GM12878 (cell line): ENCODE data around the gene KCNS3. TPM values are rescaled to one million over a fixed set of nuclear protein-coding genes. Genes with fewer than 3 reads are reported as not detected.

Experiments used
- ATAC-seq: fragments of 200-7000 bp; cut with Tn5 transposase; 3 replicates; pipeline ENCODE4 v1.9.1; 2020; ENCODE audit warnings: mild to moderate bottlenecking, moderate library complexity
- BruUV-seq: library from RNA; stranded (reverse); fragments of 400-500 nt; replicated peaks from 2 replicates; lab custom pipeline; 2021; lab: Mats Ljungman, UMichigan
- CTCF ChIA-PET: fragments of 300-600 bp; sonication (Branson Sonifier 250); formaldehyde crosslinking; extraction: SDS; loops from one replicate; lab custom pipeline; 2021; ENCODE audit warnings: inconsistent platforms; lab: Yijun Ruan, JAX
- POLR2A ChIA-PET: fragments of 350-600 bp; formaldehyde crosslinking; extraction: SDS; loops from one replicate; lab custom pipeline; 2021; ENCODE audit warnings: inconsistent platforms; lab: Charles Lee
- RAD21 ChIA-PET: fragments of 300-600 bp; sonication (Branson Sonifier 250); formaldehyde crosslinking; loops from one replicate; lab custom pipeline; 2023; ENCODE audit warnings: antibody characterized with exemption; ENCODE audit not compliant: unreplicated experiment; lab: Charles Lee
- SMC1A ChIA-PET: fragments of 300-600 bp; sonication (Branson Sonifier 250); formaldehyde crosslinking; loops from one replicate; lab custom pipeline; 2023; ENCODE audit not compliant: unreplicated experiment, uncharacterized antibody; lab: Charles Lee
- DNase-seq: peaks from one replicate; pipeline ENCODE4 v3.0.0-alpha.2; 2011; ENCODE audit warnings: low read depth, low spot score
- FAIRE-seq: peaks from 3 replicates; lab custom pipeline; 2011; peaks lifted over from hg19 to GRCh38; lab: Jason Lieb, UNC
- H2AFZ ChIP-seq: 2 replicates; pipeline ENCODE4 v1.6.0; 2011; ENCODE audit warnings: low read depth, low read length, control low read depth; ENCODE audit not compliant: control insufficient read depth
- H3K27ac ChIP-seq: 2 replicates; pipeline ENCODE4 v1.5.1; 2011; ENCODE audit warnings: control low read depth; ENCODE audit not compliant: control insufficient read depth, insufficient read depth
- H3K27me3 ChIP-seq, 2 experiments: replicated peaks in 1 of 2; 2 replicates each; pipeline versions ENCODE4 v1.6.0 to v1.6.1; 2011; ENCODE audit warnings: low read length in 1 of 2; ENCODE audit not compliant: control insufficient read depth in 2 of 2, insufficient read depth in 2 of 2
- H3K36me3 ChIP-seq, 2 experiments: 2 replicates each; pipeline ENCODE4 v1.5.1; 2011; ENCODE audit warnings: low read length in 1 of 2; ENCODE audit not compliant: control insufficient read depth in 2 of 2, insufficient read depth in 2 of 2
- H3K4me1 ChIP-seq: 2 replicates; pipeline ENCODE4 v1.6.1; 2011; ENCODE audit warnings: mild to moderate bottlenecking, low read length, moderate library complexity, mixed read lengths; ENCODE audit not compliant: control insufficient read depth, insufficient read depth
- H3K4me2 ChIP-seq: 2 replicates; pipeline ENCODE4 v1.6.0; 2011; ENCODE audit warnings: control low read depth; ENCODE audit not compliant: control insufficient read depth, insufficient read depth
- H3K4me3 ChIP-seq: fragments of 200-600 bp; sonication (generic); 2 replicates; pipeline ENCODE4 v1.5.1; 2016
- H3K79me2 ChIP-seq: 2 replicates; pipeline ENCODE4 v1.6.0; 2011; ENCODE audit warnings: low read length; ENCODE audit not compliant: control insufficient read depth, insufficient read depth
- H3K9ac ChIP-seq: 2 replicates; pipeline ENCODE4 v1.8.0; 2011; ENCODE audit warnings: low read length, control low read depth, mixed read lengths; ENCODE audit not compliant: control insufficient read depth, insufficient read depth
- H3K9me3 ChIP-seq: replicated peaks from 3 replicates; pipeline ENCODE4 v1.5.1; 2011; ENCODE audit warnings: mild to moderate bottlenecking, low read length; ENCODE audit not compliant: control insufficient read depth, insufficient read depth
- H4K20me1 ChIP-seq: 2 replicates; pipeline ENCODE4 v1.6.0; 2011; ENCODE audit not compliant: control insufficient read depth, insufficient read depth
- CUX1 ChIP-seq: IDR thresholded peaks from 2 replicates; pipeline ENCODE4 v1.6.1; 2012; ENCODE audit warnings: improper control_type of control experiment, low read depth, low read length; ENCODE audit not compliant: insufficient replicate concordance
- FOXM1 ChIP-seq: IDR thresholded peaks from 2 replicates; pipeline ENCODE4 v1.6.1; 2012; ENCODE audit warnings: low read depth, mild to moderate bottlenecking, inconsistent platforms, low read length, moderate library complexity
- HDAC6 ChIP-seq: fragments of 200-600 bp; sonication (generic); IDR thresholded peaks from one replicate; pipeline ENCODE4 v1.8.0; 2017; ENCODE audit warnings: antibody characterized with exemption; ENCODE audit not compliant: unreplicated experiment
- JUND ChIP-seq: IDR thresholded peaks from 2 replicates; pipeline ENCODE4 v1.6.1; 2012; ENCODE audit warnings: low read depth, mild to moderate bottlenecking, low read length, improper control_type of control experiment, moderate library complexity
- KDM1A ChIP-seq: fragments of 200-600 bp; sonication (generic); IDR thresholded peaks from 2 replicates; pipeline ENCODE4 v1.6.1; 2016; ENCODE audit warnings: borderline replicate concordance
- MTA3 ChIP-seq: IDR thresholded peaks from 2 replicates; pipeline ENCODE4 v1.6.1; 2012; ENCODE audit warnings: low read length, inconsistent platforms, borderline replicate concordance
- NR2F1 ChIP-seq: fragments of 450-650 bp; conservative IDR thresholded peaks from 2 replicates; pipeline ENCODE4 v1.6.1; 2017; ENCODE audit warnings: mild to moderate bottlenecking
- NRF1 ChIP-seq: conservative IDR thresholded peaks from 2 replicates; pipeline ENCODE4 v1.6.1; 2011; ENCODE audit warnings: mild to moderate bottlenecking, low read depth, low read length, improper control_type of control experiment
- POLR2AphosphoS5 ChIP-seq: IDR thresholded peaks from 2 replicates; pipeline ENCODE4 v1.6.1; 2011; ENCODE audit warnings: mild to moderate bottlenecking, low read length, inconsistent platforms
- TAF1 ChIP-seq: IDR thresholded peaks from 2 replicates; pipeline ENCODE4 v1.6.1; 2011; ENCODE audit warnings: mild to moderate bottlenecking, low read depth, low read length, borderline replicate concordance
- ZBED1 ChIP-seq: IDR thresholded peaks from 2 replicates; pipeline ENCODE4 v1.6.1; 2016; ENCODE audit warnings: borderline replicate concordance
- ZNF207 ChIP-seq: fragments of 450-650 bp; IDR thresholded peaks from 2 replicates; pipeline ENCODE4 v1.6.1; 2014; ENCODE audit warnings: antibody characterized with exemption, mild to moderate bottlenecking, borderline replicate concordance
- ZNF384 ChIP-seq: IDR thresholded peaks from 2 replicates; pipeline ENCODE4 v1.6.1; 2012; ENCODE audit warnings: low read depth, mild to moderate bottlenecking, low read length, improper control_type of control experiment, borderline replicate concordance
- WGBS: methylation state at CpG from one replicate; pipeline ENCODE4 v1.1.6; 2016; ENCODE audit warnings: low lambda C conversion rate; ENCODE audit not compliant: insufficient replicate concordance, insufficient coverage; ENCODE audit errors: missing lambda C conversion rate; 5-methylcytosine and 5-hydroxymethylcytosine counted together
- in situ Hi-C: fragments of 300-500 bp; cut with MboI; formaldehyde crosslinking; loops from 9 replicates; pipeline ENCODE4 v1.14.3; 2018; ENCODE audit warnings: mixed read lengths
- intact Hi-C: fragments of 100-400 bp; cut with micrococcal nuclease; formaldehyde crosslinking; loops from one replicate; pipeline ENCODE4 v1.14.2; 2022; ENCODE audit not compliant: unreplicated experiment
- polyA plus RNA-seq, 11 experiments: library from polyadenylated mRNA; depleted of rRNA in 4 of 11; unstranded in 6 of 11; stranded (reverse) in 5 of 11; fragments of >200 nt; fragmentation: Nextera tagmentation in 4 of 11; fragmentation: Illumina TruSeq in 1 of 11; extraction: Ambion mirVana in 4 of 11; extraction: Trizol in 1 of 11; gene quantifications; 1 replicate in 1 of 11; 2 replicates in 10 of 11; pipeline versions ENCODE4 v1.2.1 to v1.2.3, GENCODE V29; 2011 to 2016; ENCODE audit warnings: inconsistent platforms in 2 of 11, missing spikeins in 2 of 11, low read depth in 1 of 11
- total RNA-seq, 4 experiments: library from RNA; depleted of rRNA in 3 of 4; stranded (reverse); fragments of >200 nt in 3 of 4; fragmentation: Illumina TruSeq in 1 of 4; extraction: Trizol in 1 of 4; gene quantifications; 2 replicates each; pipeline versions ENCODE4 v1.2.1 to v1.2.3, GENCODE V29; 2013 to 2021
- TF ChIP-seq, protein P1 (sequence below): IDR thresholded peaks from 2 replicates; pipeline ENCODE4 v1.6.1; 2012; ENCODE audit warnings: mild to moderate bottlenecking, low read depth, low read length
- TF ChIP-seq, protein P2 (sequence below): IDR thresholded peaks from 2 replicates; pipeline ENCODE4 v1.6.1; 2012; ENCODE audit warnings: low read depth, low read length, improper control_type of control experiment
- TF ChIP-seq, protein P3 (sequence below): IDR thresholded peaks from 2 replicates; pipeline ENCODE4 v1.6.1; 2012; ENCODE audit warnings: low read depth, low read length, improper control_type of control experiment

Gene KCNS3
- total and polyA plus RNA-seq, 10 of the 15 experiments (the other 5 are each of a cell fraction or from before 2014, with no cell fraction given) = not detected

DNA sequence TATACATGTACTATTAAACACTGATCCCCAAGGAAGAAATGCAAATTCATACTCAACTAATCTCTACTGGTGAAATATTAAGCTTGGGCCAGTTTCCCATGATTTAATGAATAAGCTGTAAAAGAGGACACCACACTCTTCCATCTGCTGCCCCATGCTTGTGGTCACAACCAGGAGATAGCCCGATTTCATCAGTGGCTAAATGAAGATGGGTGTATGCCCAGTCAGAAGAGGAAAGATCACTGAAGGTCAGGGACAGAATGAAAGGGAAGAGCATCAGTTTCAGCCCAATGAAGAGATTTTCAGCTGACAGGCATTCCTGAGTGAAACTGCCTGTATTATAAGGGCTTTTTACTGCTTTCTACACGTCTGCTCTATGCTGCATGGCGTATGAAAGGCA is 103.5 kb downstream of the KCNS3 start:
- ATAC-seq (no peak), DNase-seq (no peak), FAIRE-seq (no peak)
- POLR2A ChIA-PET = no interaction called here
- H3K9ac ChIP-seq = no peak overlapping the region
- SMC1A ChIA-PET = interaction anchor here (0.6 kb wide), 1 partner anchor 396 kb away, joined by 4 read pairs; no protein-coding TSS in a partner anchor
- WGBS = 6% methylated on average over 3 of the region's 3 CpGs
- H3K4me3 ChIP-seq = no peak overlapping the region
- no peak overlapping the region for H3K4me2 ChIP-seq
- no peaks in the 10 kb centered on the region for H3K36me3 ChIP-seq
- no peaks in the 10 kb centered on the region for H3K9me3 ChIP-seq
- CTCF ChIA-PET = no interaction called here
- intact Hi-C loops = no loop called here
- H2AFZ ChIP-seq = no peak overlapping the region
- RAD21 ChIA-PET = no interaction called here
- no peak overlapping the region for H3K27ac ChIP-seq
- no TSS peak for BruUV-seq
- no peaks in the 10 kb centered on the region for H3K79me2 ChIP-seq
- in situ Hi-C loops = no loop called here
- no peaks in the 10 kb centered on the region for H3K4me1 ChIP-seq
- no peaks in the 10 kb centered on the region for H4K20me1 ChIP-seq
- H3K27me3 ChIP-seq = no peaks in the 10 kb centered on the region
- TF ChIP-seq ZNF384 (no peak), MTA3 (no peak), ZBED1 (no peak), FOXM1 (no peak), POLR2AphosphoS5 (no peak), TAF1 (no peak), JUND (no peak), KDM1A (no peak), NR2F1 (no peak), ZNF207 (no peak), HDAC6 (no peak), CUX1 (no peak), NRF1 (no peak)
- TF ChIP-seq, protein P1, sequence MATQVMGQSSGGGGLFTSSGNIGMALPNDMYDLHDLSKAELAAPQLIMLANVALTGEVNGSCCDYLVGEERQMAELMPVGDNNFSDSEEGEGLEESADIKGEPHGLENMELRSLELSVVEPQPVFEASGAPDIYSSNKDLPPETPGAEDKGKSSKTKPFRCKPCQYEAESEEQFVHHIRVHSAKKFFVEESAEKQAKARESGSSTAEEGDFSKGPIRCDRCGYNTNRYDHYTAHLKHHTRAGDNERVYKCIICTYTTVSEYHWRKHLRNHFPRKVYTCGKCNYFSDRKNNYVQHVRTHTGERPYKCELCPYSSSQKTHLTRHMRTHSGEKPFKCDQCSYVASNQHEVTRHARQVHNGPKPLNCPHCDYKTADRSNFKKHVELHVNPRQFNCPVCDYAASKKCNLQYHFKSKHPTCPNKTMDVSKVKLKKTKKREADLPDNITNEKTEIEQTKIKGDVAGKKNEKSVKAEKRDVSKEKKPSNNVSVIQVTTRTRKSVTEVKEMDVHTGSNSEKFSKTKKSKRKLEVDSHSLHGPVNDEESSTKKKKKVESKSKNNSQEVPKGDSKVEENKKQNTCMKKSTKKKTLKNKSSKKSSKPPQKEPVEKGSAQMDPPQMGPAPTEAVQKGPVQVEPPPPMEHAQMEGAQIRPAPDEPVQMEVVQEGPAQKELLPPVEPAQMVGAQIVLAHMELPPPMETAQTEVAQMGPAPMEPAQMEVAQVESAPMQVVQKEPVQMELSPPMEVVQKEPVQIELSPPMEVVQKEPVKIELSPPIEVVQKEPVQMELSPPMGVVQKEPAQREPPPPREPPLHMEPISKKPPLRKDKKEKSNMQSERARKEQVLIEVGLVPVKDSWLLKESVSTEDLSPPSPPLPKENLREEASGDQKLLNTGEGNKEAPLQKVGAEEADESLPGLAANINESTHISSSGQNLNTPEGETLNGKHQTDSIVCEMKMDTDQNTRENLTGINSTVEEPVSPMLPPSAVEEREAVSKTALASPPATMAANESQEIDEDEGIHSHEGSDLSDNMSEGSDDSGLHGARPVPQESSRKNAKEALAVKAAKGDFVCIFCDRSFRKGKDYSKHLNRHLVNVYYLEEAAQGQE = no peak
- TF ChIP-seq, protein P2, sequence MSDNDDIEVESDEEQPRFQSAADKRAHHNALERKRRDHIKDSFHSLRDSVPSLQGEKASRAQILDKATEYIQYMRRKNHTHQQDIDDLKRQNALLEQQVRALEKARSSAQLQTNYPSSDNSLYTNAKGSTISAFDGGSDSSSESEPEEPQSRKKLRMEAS = no peak
- TF ChIP-seq, protein P3, sequence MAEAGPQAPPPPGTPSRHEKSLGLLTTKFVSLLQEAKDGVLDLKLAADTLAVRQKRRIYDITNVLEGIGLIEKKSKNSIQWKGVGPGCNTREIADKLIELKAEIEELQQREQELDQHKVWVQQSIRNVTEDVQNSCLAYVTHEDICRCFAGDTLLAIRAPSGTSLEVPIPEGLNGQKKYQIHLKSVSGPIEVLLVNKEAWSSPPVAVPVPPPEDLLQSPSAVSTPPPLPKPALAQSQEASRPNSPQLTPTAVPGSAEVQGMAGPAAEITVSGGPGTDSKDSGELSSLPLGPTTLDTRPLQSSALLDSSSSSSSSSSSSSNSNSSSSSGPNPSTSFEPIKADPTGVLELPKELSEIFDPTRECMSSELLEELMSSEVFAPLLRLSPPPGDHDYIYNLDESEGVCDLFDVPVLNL = no peak
